Measurements from ENCODE around the gene ORMDL1. TPM values are rescaled to one million over a fixed set of nuclear protein-coding genes. Genes with fewer than 3 reads are reported as not detected.
"Not testable (repeated sequence)": the region's sequence is repeated elsewhere in the genome, so short reads cannot be mapped to it uniquely, and the experiment has no call there.

The ORMDL1 gene
- total RNA-seq, 3 donors from 2014 or later: 41.9 to 47.2 (median 44.5) TPM

- intact Hi-C loops (cut with DNase I, micrococcal nuclease): no loop called here
- no peaks in the 10 kb centered on the region for H3K36me3 ChIP-seq (ENCODE audit: low read depth)
- H3K9me3 ChIP-seq: no peaks in the 10 kb centered on the region
- no peaks in the 10 kb centered on the region for H3K4me1 ChIP-seq (ENCODE audit: low read depth)
- TF ChIP-seq, protein P1, sequence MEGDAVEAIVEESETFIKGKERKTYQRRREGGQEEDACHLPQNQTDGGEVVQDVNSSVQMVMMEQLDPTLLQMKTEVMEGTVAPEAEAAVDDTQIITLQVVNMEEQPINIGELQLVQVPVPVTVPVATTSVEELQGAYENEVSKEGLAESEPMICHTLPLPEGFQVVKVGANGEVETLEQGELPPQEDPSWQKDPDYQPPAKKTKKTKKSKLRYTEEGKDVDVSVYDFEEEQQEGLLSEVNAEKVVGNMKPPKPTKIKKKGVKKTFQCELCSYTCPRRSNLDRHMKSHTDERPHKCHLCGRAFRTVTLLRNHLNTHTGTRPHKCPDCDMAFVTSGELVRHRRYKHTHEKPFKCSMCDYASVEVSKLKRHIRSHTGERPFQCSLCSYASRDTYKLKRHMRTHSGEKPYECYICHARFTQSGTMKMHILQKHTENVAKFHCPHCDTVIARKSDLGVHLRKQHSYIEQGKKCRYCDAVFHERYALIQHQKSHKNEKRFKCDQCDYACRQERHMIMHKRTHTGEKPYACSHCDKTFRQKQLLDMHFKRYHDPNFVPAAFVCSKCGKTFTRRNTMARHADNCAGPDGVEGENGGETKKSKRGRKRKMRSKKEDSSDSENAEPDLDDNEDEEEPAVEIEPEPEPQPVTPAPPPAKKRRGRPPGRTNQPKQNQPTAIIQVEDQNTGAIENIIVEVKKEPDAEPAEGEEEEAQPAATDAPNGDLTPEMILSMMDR (IDR thresholded peaks at IDR 0.05): no peak
- ATAC-seq (no peak), DNase-seq (no peak)
- H3K4me3 ChIP-seq: no peak overlapping the region
Measured at GRCh38 chr2:189770590-189771322, 13.4 kb downstream of the ORMDL1 start.

DNA sequence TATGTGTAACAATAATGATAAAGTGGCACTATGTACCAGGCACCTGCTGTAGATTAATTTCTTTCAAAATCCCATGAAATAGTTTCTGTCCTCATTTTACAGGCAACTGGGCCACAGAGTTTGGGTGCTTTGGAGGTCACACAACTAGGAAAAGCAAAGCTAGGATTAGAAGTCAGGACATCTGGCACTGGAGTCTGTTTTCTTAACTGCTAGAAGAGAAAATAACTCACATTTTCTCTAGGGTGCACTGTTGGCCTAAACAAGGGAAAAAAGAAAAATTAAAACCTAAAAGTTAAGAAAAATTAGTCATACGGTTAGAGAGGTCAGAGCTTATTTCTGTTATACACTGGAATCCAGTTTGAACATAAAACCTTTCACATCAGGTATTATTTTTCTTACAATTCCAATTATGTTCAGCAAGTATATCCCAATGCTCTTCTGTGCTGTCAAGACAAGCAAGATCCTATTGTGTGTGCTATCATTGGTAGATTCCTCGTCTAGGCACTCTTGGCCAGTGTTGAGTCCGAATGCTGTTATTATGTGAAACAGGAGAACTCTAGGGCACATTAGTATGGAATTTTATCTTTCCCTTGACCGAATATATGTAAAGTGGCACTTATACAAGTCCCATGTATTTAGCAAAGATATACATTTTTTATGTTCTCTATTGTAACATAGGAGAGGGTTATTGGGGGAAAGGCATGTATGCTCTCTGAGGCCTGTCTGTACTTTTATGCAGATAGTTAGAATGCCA, 20.1 kb downstream of the ORMDL1 start:
- DNase-seq: no peak
- no peaks in the 10 kb centered on the region for H3K9me3 ChIP-seq
- no peak for ATAC-seq
- H3K36me3 ChIP-seq (ENCODE audit: low read depth): no peaks in the 10 kb centered on the region
- H3K4me1 ChIP-seq (ENCODE audit: low read depth): peaks cover 4% of the 10 kb centered on the region
- TF ChIP-seq, protein P1 (IDR thresholded peaks at IDR 0.05): no peak
- no peak overlapping the region for H3K4me3 ChIP-seq
- intact Hi-C loops (cut with DNase I, micrococcal nuclease): loop anchor here in 1 of 2 donors (10.0 kb wide), 1 partner anchor 99 kb away; the partner anchor contains the start of gene ASNSD1

GRCh38 chr2:189762551-189763298, 21.4 kb downstream of the ORMDL1 start, which contains the start of gene OSGEPL1:
TSS of gene OSGEPL1 (minus strand) at chr2:189762792. CDS start at chr2:189761640, 1,152 bp downstream.
- intact Hi-C loops (cut with DNase I, micrococcal nuclease): loop anchor here in 1 of 2 donors (10.0 kb wide), 1 partner anchor 98 kb away; the partner anchor contains the start of gene ASNSD1
- Histone ChIP-seq H3K9me3 (no peaks in the 10 kb centered on the region), H3K4me1 (ENCODE audit: low read depth) (peaks cover 4% of the 10 kb centered on the region), H3K4me3 (peak within 1 kb of the TSS; percentile 46), H3K36me3 (ENCODE audit: low read depth) (no peaks in the 10 kb centered on the region)
- ATAC-seq (peak; percentile 98), DNase-seq (peak; percentile 93 to 96 (median 96))
- TF ChIP-seq, protein P1 (IDR thresholded peaks at IDR 0.05): no peak

DNA sequence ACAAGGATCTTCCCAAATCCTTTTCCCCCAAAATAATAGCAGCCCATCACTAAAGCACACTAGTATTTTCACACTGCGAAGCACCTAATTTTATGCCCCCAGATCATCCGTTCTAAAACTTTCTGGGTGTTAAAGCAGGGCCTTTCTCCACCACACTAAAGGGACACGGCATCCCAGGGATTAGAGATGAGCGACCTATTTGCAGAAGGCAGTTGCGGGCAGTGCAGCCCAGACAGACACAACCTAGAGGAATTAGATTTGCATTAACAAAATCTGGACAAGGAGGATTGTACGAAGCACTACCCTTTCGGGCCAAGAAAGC, 21.9 kb downstream of the ORMDL1 start:
- intact Hi-C loops (cut with DNase I, micrococcal nuclease): loop anchor here in 1 of 2 donors (10.0 kb wide), 1 partner anchor 97 kb away; the partner anchor contains the start of gene ASNSD1
- no peaks in the 10 kb centered on the region for H3K9me3 ChIP-seq
- TF ChIP-seq, protein P1 (IDR thresholded peaks at IDR 0.05): no peak
- peak overlapping the region; percentile 46 for H3K4me3 ChIP-seq
- H3K4me1 ChIP-seq (ENCODE audit: low read depth): peaks cover 4% of the 10 kb centered on the region
- DNase-seq (no peak), ATAC-seq (no peak)
- no peaks in the 10 kb centered on the region for H3K36me3 ChIP-seq (ENCODE audit: low read depth)

- intact Hi-C loops (cut with DNase I, micrococcal nuclease): loop anchor here in 1 of 2 donors (10.0 kb wide), 1 partner anchor 95 kb away; the partner anchor contains the start of gene ASNSD1
- not testable (repeated sequence) for H3K4me3 ChIP-seq; ATAC-seq; H3K36me3 ChIP-seq (ENCODE audit: low read depth); H3K4me1 ChIP-seq (ENCODE audit: low read depth); DNase-seq; H3K9me3 ChIP-seq
Measured at GRCh38 chr2:189760154-189760553, 24.0 kb downstream of the ORMDL1 start.

Data from mucosa of descending colon (tissue), 3 donors.